RWPE1 (cell line): ENCODE measurements around the gene TRIP10.
"Not testable (repeated sequence)": the region's sequence is repeated elsewhere in the genome, so short reads cannot be mapped to it uniquely, and the experiment has no call there.

Experiments used
- CTCF ChIA-PET: fragments of 350-600 bp; sonication (Branson Sonifier 250); formaldehyde crosslinking; extraction: SDS; loops from one replicate; lab custom pipeline; 2021; lab: Yijun Ruan, JAX
- POLR2A ChIA-PET: fragments of 400-600 bp; formaldehyde crosslinking; extraction: SDS; loops from one replicate; lab custom pipeline; 2020; ENCODE audit warnings: antibody characterized with exemption; ENCODE audit not compliant: low non-redundant PET; lab: Yijun Ruan, JAX
- DNase-seq: peaks from one replicate; pipeline ENCODE4 v3.0.0; 2012; ENCODE audit warnings: low spot score
- H3K27ac ChIP-seq: fragments of 450-650 bp; 2 replicates; pipeline ENCODE4 v1.5.1; 2017
- TF ChIP-seq, protein P1 (sequence below): fragments of 450-650 bp; conservative IDR thresholded peaks from 2 replicates; pipeline ENCODE4 v1.5.1; 2017; ENCODE audit warnings: low read depth, mild to moderate bottlenecking

Gene TRIP10

DNA sequence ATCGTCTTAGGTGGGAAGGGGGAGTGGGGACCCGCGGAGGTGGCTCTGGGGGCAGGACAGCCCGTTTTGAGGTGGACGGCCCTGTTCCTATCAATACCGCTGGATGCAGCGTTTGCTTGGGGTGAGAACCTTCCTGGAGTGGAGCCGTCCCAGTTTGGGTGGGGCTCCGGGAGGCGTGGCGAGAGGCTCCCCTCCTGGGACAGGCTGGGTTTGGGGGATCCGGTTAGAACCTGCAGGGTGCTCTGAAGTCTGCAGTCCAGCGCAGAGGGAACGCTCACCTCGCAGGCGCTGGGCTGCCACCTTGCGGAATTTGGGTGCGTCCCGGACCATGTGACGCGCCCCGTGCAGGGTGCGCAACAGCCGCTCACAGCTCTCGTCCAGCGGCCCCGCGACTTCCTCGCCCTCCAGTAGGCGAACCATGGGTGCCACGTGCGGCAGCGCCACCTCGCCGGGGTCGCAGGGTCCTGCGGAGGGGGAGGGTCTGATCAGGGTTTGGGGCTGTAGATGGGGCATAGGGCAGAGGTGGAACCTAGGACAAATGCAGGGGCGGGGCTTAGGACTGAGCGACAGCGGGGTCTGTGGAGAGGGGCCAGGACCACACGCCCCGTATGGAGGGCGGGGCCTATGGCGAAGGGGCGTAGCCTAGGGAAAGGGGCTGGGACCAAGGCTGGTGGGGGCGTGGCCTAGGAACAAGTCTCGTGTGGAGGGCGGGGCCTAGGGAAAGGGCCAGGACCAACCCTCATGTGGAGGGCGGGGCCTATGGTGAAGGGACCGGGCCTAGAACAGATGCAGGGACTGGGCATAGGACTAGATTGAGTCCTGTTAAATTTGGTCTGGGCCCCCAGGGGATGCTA lies 13.9 kb downstream of the TRIP10 start:
- TF ChIP-seq, protein P1, sequence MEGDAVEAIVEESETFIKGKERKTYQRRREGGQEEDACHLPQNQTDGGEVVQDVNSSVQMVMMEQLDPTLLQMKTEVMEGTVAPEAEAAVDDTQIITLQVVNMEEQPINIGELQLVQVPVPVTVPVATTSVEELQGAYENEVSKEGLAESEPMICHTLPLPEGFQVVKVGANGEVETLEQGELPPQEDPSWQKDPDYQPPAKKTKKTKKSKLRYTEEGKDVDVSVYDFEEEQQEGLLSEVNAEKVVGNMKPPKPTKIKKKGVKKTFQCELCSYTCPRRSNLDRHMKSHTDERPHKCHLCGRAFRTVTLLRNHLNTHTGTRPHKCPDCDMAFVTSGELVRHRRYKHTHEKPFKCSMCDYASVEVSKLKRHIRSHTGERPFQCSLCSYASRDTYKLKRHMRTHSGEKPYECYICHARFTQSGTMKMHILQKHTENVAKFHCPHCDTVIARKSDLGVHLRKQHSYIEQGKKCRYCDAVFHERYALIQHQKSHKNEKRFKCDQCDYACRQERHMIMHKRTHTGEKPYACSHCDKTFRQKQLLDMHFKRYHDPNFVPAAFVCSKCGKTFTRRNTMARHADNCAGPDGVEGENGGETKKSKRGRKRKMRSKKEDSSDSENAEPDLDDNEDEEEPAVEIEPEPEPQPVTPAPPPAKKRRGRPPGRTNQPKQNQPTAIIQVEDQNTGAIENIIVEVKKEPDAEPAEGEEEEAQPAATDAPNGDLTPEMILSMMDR: no peak
- ChIA-PET CTCF (interaction anchor here (0.6 kb wide), 1 partner anchor 29 kb away, joined by 3 read pairs; no protein-coding TSS in a partner anchor), POLR2A (no interaction called here)
- peak overlapping the region; percentile 12 for H3K27ac ChIP-seq
- peak; percentile 79 for DNase-seq

DNA sequence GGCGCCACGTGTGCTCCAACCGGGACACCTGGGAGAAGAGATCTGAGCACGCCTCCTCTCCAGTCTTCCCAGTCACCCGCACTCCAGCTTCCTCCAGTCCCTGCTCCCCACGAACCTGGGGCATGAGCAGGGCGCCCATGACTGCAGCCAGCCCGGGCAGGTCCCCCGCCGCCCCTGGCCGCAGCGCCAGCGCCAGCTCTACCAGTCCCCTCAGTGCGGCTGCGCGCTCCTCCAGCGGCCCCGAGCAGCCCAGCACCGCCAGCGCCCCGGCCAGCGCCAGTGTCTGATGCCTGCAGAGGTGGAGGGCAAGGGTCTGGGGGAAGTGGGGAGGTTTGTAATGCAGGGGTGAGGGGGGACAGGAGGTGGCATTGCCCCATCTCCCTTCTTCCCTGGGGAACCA lies 14.7 kb downstream of the TRIP10 start:
- DNase-seq: no peak
- ChIA-PET POLR2A (no interaction called here), CTCF (interaction anchor here (0.6 kb wide), 1 partner anchor 29 kb away, joined by 3 read pairs; no protein-coding TSS in a partner anchor)
- H3K27ac ChIP-seq: peak overlapping the region; percentile 12
- TF ChIP-seq, protein P1: no peak

DNA sequence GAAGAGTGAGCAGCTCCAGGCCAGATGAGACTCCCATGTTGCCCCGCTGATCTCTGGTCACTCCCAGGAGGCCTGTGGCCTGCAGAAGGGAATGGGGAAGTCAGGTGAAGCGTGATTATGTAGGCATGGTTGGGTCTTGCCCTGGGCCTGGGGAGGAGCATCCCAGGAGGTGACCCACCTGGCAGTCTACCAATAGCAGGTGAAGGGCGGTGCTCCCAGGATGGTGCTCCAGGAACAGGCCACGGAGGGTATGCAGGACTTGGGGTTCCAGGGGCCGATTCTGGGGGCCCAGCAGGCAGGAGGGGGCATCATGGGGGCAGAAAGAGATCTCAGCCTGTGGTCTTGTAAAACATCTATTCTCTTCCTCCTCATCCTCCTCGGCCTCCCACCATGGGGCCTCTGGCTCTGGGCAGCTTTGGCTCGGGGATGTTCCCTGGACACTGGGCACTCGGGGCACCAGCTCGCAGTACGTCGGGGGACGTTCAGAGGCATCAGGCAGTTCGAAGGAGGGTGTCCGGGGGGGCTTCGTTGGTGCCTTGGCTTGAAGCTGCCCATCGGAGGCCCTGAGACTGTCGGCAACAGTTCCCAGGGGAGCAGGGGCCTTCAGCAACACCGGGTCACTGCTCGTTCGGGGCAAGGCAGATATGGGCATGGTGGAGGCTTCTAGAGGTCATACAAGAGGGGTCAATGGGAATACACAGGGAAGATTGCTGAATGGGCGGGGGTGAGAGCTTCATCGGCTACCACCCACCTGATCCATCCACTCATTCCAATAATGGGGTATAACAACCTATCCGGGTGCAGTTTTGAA lies 15.4 kb downstream of the TRIP10 start:
- POLR2A ChIA-PET: no interaction called here
- DNase-seq: no peak
- H3K27ac ChIP-seq: peak overlapping the region; percentile 12
- CTCF ChIA-PET: no interaction called here
- TF ChIP-seq, protein P1: no peak

DNA sequence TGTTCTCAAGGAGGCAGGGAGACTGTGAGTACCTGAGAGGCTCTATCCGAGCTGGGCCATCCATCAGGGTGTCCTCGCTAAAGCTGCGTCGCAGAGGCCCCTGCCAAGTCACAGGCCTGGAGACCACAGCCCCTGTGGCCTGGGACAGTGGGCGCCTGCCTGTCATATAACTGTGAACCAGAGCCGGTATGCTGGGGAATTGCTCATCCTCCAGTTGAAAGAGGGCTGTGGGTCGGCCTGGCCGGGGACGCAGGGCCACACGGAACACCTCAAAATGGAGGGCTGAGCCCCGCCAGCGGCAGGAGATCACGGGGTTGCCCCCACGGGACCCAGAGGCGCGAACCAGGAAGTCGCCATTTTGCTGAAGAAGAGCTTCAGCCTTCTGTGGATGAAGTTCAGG lies 21.1 kb downstream of the TRIP10 start:
- ChIA-PET CTCF (no interaction called here), POLR2A (interaction anchor here (0.7 kb wide), 1 partner anchor 97 kb away, joined by 3 read pairs; no protein-coding TSS in a partner anchor)
- no peak for DNase-seq
- TF ChIP-seq, protein P1: no peak
- H3K27ac ChIP-seq: peak overlapping the region; percentile 21; the same call in 1 of the 2 replicates

DNA sequence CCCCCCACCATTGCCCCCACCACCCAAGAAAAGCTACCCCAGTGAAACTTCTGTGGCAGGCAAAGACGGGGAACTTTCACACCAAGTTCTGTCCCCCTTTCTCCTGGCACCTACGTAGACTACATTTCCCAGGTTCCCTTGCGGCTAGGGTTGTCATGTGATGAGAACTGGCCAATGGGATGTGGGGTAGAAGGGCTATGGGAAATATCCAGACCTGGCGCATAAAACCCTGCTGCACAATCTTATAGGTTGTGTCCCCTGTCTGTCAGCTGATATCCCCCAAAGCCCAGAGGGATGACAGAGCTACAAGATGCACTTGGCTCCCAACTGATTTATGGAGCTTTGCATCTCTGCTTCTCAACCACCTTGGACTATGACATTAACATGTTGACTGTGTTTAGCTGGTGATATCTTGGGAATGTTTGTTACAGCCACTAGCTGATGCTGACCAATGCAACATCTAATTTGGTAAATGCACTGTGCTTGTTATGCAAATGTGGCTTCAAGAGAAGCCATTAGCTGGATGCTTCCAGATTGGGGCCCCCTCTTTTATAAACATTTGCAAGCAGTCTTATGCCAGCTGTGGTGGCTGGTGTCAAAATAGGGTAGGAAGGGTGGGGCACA lies 21.7 kb downstream of the TRIP10 start:
- ChIA-PET POLR2A (interaction anchor here (0.5 to 1.0 kb wide), 3 partner anchors 22 to 360 kb away, joined by 3 to 10 read pairs (median 6); no protein-coding TSS in a partner anchor), CTCF (no interaction called here)
- H3K27ac ChIP-seq: no peak overlapping the region
- DNase-seq: peak; percentile 51
- TF ChIP-seq, protein P1: no peak

DNA sequence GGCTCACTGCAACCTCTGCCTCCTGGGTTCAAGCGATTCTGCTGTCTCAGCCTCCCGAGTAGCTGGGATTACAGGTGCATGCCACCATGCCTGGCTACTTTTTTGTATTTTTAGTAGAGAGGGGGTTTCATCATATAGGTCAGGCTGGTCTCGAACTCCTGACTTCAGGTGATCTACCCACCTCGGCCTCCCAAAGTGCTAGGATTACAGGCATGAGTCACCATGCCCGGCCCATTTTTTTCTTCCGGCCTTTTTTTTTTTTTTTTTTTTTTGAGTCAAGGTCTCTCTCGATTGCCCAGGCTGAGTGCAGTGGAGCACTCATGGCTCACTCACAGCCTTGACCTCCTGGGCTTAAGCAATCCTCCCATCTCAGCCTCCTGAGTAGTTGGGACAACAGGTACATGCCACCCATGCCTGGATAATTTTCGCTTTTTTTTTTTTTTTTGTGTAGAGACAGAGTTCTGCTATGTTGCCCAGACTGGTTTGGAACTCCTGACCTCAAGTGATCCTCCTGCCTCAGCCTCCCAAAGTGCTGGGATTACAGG lies 22.8 kb downstream of the TRIP10 start:
- H3K27ac ChIP-seq, DNase-seq: not testable (repeated sequence)
- CTCF ChIA-PET: interaction anchor here (0.6 kb wide), 1 partner anchor 101 kb away, joined by 3 read pairs; no protein-coding TSS in a partner anchor
- POLR2A ChIA-PET: interaction anchor here (1.0 kb wide), 1 partner anchor 23 kb away, joined by 10 read pairs; no protein-coding TSS in a partner anchor
